RWPE2 (cell line): Measurements from ENCODE around the gene RACK1.

Experiments
- ATAC-seq: fragments of 200-7000 bp; cut with Tn5 transposase; 3 replicates; pipeline ENCODE4 v1.9.1; 2021; ENCODE audit warnings: low read depth
- DNase-seq: peaks from one replicate; pipeline ENCODE4 v3.0.0-alpha.2; 2020; ENCODE audit warnings: low spot score
- H3K27ac ChIP-seq: fragments of 450-650 bp; 2 replicates; pipeline ENCODE4 v1.5.1; 2017; ENCODE audit warnings: mild to moderate bottlenecking; ENCODE audit not compliant: poor library complexity, severe bottlenecking
- H3K27me3 ChIP-seq: fragments of 250-450 bp; sonication (Bioruptor Pico); 2 replicates; pipeline ENCODE4 v1.5.1; 2021; ENCODE audit warnings: mild to moderate bottlenecking, moderate library complexity; ENCODE audit not compliant: insufficient read depth, poor library complexity, severe bottlenecking
- H3K36me3 ChIP-seq: fragments of 250-450 bp; sonication (Bioruptor Pico); 2 replicates; pipeline ENCODE4 v1.5.1; 2020; ENCODE audit warnings: low read depth, mild to moderate bottlenecking, moderate library complexity
- H3K4me1 ChIP-seq: fragments of 250-450 bp; sonication (Bioruptor Pico); 2 replicates; pipeline ENCODE4 v1.5.1; 2021; ENCODE audit warnings: mild to moderate bottlenecking, moderate library complexity; ENCODE audit not compliant: insufficient read depth, poor library complexity, severe bottlenecking
- H3K4me3 ChIP-seq: fragments of 250-450 bp; sonication (Bioruptor Pico); 2 replicates; pipeline ENCODE4 v1.5.1; 2021; ENCODE audit warnings: mild to moderate bottlenecking, moderate library complexity; ENCODE audit not compliant: severe bottlenecking
- H3K9me3 ChIP-seq: fragments of 250-450 bp; sonication (Bioruptor Pico); 2 replicates; pipeline ENCODE4 v1.5.1; 2021; ENCODE audit warnings: mild to moderate bottlenecking, moderate library complexity; ENCODE audit not compliant: severe bottlenecking
- TF ChIP-seq, protein P1 (sequence below): fragments of 450-650 bp; IDR thresholded peaks from one replicate; pipeline ENCODE4 v1.5.1; 2017; ENCODE audit warnings: mild to moderate bottlenecking, moderate library complexity; ENCODE audit not compliant: poor library complexity, severe bottlenecking

RACK1 gene

DNA sequence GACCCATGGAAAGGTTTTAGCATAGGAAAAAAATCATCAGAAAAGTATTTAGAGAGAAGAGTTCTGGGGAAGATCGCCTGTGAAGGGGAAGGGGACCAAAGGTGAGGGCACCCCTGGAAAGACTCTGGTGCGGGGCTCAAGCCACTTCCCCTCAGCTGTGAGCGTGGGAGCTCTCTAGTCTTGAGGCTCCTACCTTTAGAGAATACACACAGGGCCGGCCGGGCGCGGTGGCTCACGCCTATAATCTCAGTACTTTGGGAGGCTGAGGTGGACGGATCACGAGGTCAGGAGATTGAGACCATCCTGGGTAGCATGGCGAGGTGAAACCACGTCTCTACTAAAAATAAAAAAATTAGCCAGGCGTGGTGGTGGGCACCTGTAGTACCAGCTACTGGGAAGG is 13.7 kb downstream of the RACK1 start:
- no peak for ATAC-seq
- Histone ChIP-seq H3K27me3 (no peaks in the 10 kb centered on the region), H3K4me1 (no peaks in the 10 kb centered on the region), H3K9me3 (no peaks in the 10 kb centered on the region), H3K4me3 (no peak overlapping the region), H3K27ac (no peak overlapping the region), H3K36me3 (peaks cover 85% of the 10 kb centered on the region)
- TF ChIP-seq, protein P1, sequence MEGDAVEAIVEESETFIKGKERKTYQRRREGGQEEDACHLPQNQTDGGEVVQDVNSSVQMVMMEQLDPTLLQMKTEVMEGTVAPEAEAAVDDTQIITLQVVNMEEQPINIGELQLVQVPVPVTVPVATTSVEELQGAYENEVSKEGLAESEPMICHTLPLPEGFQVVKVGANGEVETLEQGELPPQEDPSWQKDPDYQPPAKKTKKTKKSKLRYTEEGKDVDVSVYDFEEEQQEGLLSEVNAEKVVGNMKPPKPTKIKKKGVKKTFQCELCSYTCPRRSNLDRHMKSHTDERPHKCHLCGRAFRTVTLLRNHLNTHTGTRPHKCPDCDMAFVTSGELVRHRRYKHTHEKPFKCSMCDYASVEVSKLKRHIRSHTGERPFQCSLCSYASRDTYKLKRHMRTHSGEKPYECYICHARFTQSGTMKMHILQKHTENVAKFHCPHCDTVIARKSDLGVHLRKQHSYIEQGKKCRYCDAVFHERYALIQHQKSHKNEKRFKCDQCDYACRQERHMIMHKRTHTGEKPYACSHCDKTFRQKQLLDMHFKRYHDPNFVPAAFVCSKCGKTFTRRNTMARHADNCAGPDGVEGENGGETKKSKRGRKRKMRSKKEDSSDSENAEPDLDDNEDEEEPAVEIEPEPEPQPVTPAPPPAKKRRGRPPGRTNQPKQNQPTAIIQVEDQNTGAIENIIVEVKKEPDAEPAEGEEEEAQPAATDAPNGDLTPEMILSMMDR, result no peak
- no peak for DNase-seq

DNA sequence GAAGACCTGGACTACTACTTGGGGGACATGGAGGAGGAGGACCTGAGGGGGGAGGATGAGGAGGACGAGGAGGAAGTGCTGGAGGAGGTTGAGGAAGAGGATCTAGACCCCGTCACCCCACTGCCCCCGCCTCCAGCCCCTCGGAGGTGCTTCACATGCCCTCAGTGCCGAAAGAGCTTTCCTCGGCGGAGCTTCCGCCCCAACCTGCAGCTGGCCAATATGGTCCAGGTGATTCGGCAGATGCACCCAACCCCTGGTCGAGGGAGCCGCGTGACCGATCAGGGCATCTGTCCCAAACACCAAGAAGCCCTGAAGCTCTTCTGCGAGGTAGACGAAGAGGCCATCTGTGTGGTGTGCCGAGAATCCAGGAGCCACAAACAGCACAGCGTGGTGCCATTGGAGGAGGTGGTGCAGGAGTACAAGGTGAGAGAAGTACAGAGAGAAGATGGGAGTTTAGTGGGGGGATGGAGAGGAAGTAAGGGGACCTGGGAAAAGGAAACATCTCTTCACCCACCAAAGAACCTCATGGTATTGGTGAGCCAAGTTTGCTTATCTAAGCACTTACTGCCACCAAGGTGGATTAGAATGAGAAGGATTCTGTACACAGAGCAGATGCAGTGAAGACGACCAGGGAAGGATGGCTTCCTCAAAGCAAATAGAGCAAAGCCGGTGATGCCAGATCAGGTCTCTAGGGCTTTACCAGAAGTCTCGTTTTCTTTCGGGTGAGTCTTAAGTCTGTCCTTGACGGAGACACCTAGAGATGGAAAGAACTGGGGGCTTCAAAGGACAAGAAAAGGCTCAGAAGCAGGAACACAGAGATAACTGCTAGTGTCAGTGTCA is 19.1 kb downstream of the RACK1 start:
- H3K27ac ChIP-seq, result peak overlapping the region; percentile 84
- DNase-seq, result peak; percentile 74
- no peak for ATAC-seq

DNA sequence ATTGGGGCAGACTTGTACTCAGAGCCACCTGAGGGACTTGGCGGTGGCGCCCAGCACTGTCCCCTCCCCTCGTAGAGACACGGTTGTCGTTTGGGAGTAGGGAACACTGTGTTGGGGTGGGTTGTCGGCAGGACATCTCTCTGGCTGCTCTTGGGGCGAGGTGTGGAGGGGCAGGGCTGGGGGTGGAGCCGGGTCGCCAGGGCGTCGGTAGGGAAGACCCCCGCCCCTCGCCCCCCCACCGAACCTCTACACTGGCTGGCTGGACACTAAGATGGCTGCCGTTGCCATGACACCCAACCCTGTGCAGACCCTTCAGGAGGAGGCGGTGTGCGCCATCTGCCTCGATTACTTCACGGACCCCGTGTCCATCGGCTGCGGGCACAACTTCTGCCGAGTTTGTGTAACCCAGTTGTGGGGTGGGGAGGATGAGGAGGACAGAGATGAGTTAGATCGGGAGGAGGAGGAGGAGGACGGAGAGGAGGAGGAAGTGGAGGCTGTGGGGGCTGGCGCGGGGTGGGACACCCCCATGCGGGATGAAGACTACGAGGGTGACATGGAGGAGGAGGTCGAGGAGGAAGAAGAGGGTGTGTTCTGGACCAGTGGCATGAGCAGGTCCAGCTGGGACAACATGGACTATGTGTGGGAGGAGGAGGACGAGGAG is 19.8 kb downstream of the RACK1 start:
- DNase-seq, result peak; percentile 71
- TF ChIP-seq, protein P1, result no peak
- no peaks in the 10 kb centered on the region for H3K27me3 ChIP-seq
- peak; percentile 3 for ATAC-seq
- H3K27ac ChIP-seq, result peak overlapping the region; percentile 84
- peaks cover 31% of the 10 kb centered on the region for H3K36me3 ChIP-seq
- H3K4me1 ChIP-seq, result no peaks in the 10 kb centered on the region
- H3K4me3 ChIP-seq, result peak overlapping the region; percentile 92
- H3K9me3 ChIP-seq, result no peaks in the 10 kb centered on the region

More for the DNA sequence above, 19.1 kb downstream of the RACK1 start:
- Histone ChIP-seq H3K27me3 (no peaks in the 10 kb centered on the region), H3K36me3 (peaks cover 39% of the 10 kb centered on the region), H3K4me3 (peak overlapping the region; percentile 92), H3K9me3 (no peaks in the 10 kb centered on the region), H3K4me1 (no peaks in the 10 kb centered on the region)
- TF ChIP-seq, protein P1, result no peak

DNA sequence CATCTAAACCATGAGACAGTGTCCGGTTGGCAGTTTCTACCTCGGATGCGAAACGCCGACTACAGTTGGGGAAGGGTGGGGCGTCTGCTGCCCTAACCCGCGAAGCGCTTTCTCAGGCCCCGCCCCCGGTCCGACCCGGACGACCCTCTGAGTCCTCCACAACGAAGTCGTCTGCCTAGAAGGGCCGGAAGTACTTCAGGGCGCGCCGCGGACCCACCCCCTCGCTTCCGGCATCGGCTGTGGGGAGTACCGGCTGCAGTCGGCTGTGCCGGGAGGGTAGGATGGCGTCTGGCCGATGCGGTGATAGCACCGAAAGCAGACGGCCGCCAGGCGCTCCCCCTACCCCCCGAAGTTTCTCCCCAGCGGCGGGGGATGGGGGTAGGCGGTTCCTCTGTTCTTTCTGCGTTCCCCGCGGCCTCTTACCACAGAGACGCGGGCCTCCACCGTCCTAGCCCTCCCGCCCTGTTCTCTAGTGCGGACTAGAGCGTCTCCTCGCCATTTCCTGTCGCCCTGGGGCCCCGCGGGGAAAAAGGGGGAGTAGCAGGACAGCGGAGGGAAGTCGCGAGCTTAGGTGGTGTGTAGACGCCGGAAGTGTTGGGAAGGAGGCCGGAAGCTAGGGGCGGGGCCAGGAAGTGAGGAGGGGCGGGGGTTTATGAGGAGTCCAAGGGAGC is 20.5 kb downstream of the RACK1 start, which contains the start of gene TRIM41:
TRIM41 (plus strand) TSS at position 224 of the 671 bp plus-strand sequence. CDS start 719 bp downstream, outside the sequence.
- ATAC-seq, result peak; percentile 73
- Histone ChIP-seq H3K36me3 (peaks cover 26% of the 10 kb centered on the region), H3K27ac (peak within 1 kb of the TSS; percentile 84), H3K4me3 (peak within 1 kb of the TSS; percentile 92), H3K4me1 (no peaks in the 10 kb centered on the region), H3K9me3 (no peaks in the 10 kb centered on the region), H3K27me3 (no peaks in the 10 kb centered on the region)
- TF ChIP-seq, protein P1, result peak; percentile 30
- DNase-seq, result peak; percentile 100
